IMR-90 (cell line): ENCODE measurements around the gene IQCE. TPM values are rescaled to one million over a fixed set of nuclear protein-coding genes. Genes with fewer than 3 reads are reported as not detected.

Source experiments
- ATAC-seq: fragments of 200-7000 bp; cut with Tn5 transposase; 2 replicates; pipeline ENCODE4 v1.9.1; 2020; ENCODE audit warnings: low read depth, mild to moderate bottlenecking, moderate library complexity
- BruUV-seq: library from RNA; stranded (reverse); fragments of 400-500 nt; replicated peaks from 2 replicates; lab custom pipeline; 2021; lab: Mats Ljungman, UMichigan
- CTCF ChIA-PET: fragments of 300-600 bp; formaldehyde crosslinking; extraction: SDS; loops from one replicate; lab custom pipeline; 2021; ENCODE audit warnings: antibody characterized with exemption; lab: Yijun Ruan, JAX
- POLR2A ChIA-PET: fragments of 300-600 bp; sonication (Branson Sonifier 250); formaldehyde crosslinking; loops from one replicate; lab custom pipeline; 2022; ENCODE audit warnings: antibody characterized with exemption; ENCODE audit not compliant: unreplicated experiment; lab: Charles Lee
- DNase-seq: peaks from one replicate; pipeline ENCODE4 v3.0.0; 2013
- H2AFZ ChIP-seq: replicated peaks from 2 replicates; pipeline ENCODE3; 2013; ENCODE audit warnings: low read length, mild to moderate bottlenecking; ENCODE audit not compliant: poor library complexity
- H2AK5ac ChIP-seq: 2 replicates; pipeline ENCODE4 v1.6.1; 2013; ENCODE audit warnings: low read depth, low read length, inconsistent platforms
- H2AK9ac ChIP-seq: replicated peaks from 2 replicates; pipeline ENCODE3; 2013; ENCODE audit warnings: mild to moderate bottlenecking, low read depth, low read length, moderate library complexity; ENCODE audit not compliant: poor library complexity
- H2BK120ac ChIP-seq: 2 replicates; pipeline ENCODE4 v1.6.1; 2013; ENCODE audit warnings: low read depth, low read length, inconsistent platforms
- H2BK15ac ChIP-seq: 3 replicates; pipeline ENCODE4 v1.6.1; 2013; ENCODE audit warnings: low read depth, low read length, inconsistent platforms
- H2BK20ac ChIP-seq: 2 replicates; pipeline ENCODE4 v1.6.1; 2013; ENCODE audit warnings: low read depth, mild to moderate bottlenecking, inconsistent platforms, low read length, moderate library complexity
- H2BK5ac ChIP-seq: 2 replicates; pipeline ENCODE4 v1.6.1; 2013; ENCODE audit warnings: mild to moderate bottlenecking, low read depth, low read length, inconsistent platforms; ENCODE audit not compliant: poor library complexity, severe bottlenecking
- H3K14ac ChIP-seq: replicated peaks from 2 replicates; pipeline ENCODE4 v1.6.1; 2013; ENCODE audit warnings: low read depth, low read length, inconsistent platforms
- H3K18ac ChIP-seq: 2 replicates; pipeline ENCODE4 v1.6.1; 2013; ENCODE audit warnings: low read depth, low read length, control low read depth
- H3K23ac ChIP-seq: 2 replicates; pipeline ENCODE4 v1.6.1; 2013; ENCODE audit warnings: low read depth, low read length, inconsistent platforms
- H3K27ac ChIP-seq: 2 replicates; pipeline ENCODE4 v1.5.1; 2013; ENCODE audit warnings: mild to moderate bottlenecking, control low read depth, low read length; ENCODE audit not compliant: insufficient read depth
- H3K27me3 ChIP-seq: 2 replicates; pipeline ENCODE4 v1.6.1; 2013; ENCODE audit warnings: low read length; ENCODE audit not compliant: control insufficient read depth, insufficient read depth
- H3K36me3 ChIP-seq: 2 replicates; pipeline ENCODE4 v1.6.1; 2013; ENCODE audit warnings: low read length, mixed read lengths; ENCODE audit not compliant: control insufficient read depth, insufficient read depth
- H3K4ac ChIP-seq: 2 replicates; pipeline ENCODE4 v1.6.1; 2013; ENCODE audit warnings: low read depth, low read length, inconsistent platforms
- H3K4me1 ChIP-seq: 2 replicates; pipeline ENCODE4 v1.6.1; 2013; ENCODE audit warnings: low read length, mixed read lengths; ENCODE audit not compliant: control insufficient read depth, insufficient read depth
- H3K4me2 ChIP-seq: 2 replicates; pipeline ENCODE4 v1.6.1; 2013; ENCODE audit warnings: low read depth, mild to moderate bottlenecking, control low read depth, low read length, moderate library complexity
- H3K4me3 ChIP-seq: 2 replicates; pipeline ENCODE4 v1.5.1; 2013; ENCODE audit warnings: low read depth, mild to moderate bottlenecking, control low read depth, low read length, moderate library complexity; ENCODE audit not compliant: insufficient read depth
- H3K56ac ChIP-seq: 2 replicates; pipeline ENCODE4 v1.6.1; 2013; ENCODE audit warnings: low read length, inconsistent platforms; ENCODE audit not compliant: insufficient read depth; ENCODE audit errors: extremely low read depth
- H3K79me1 ChIP-seq, 2 experiments: 2 replicates each; pipeline ENCODE4 v1.6.1; 2013; ENCODE audit warnings: low read length in 2 of 2, inconsistent platforms in 1 of 2, low read depth in 1 of 2
- H3K9ac ChIP-seq: 2 replicates; pipeline ENCODE4 v1.6.1; 2013; ENCODE audit warnings: low read depth, low read length, control low read depth
- H3K9me1 ChIP-seq: 2 replicates; pipeline ENCODE4 v1.6.1; 2013; ENCODE audit warnings: low read length, inconsistent platforms; ENCODE audit not compliant: insufficient read depth
- H3K9me3 ChIP-seq: 2 replicates; pipeline ENCODE4 v1.6.1; 2013; ENCODE audit warnings: low read length; ENCODE audit not compliant: control insufficient read depth, insufficient read depth
- H4K20me1 ChIP-seq: 2 replicates; pipeline ENCODE4 v1.6.1; 2013; ENCODE audit warnings: low read length, inconsistent platforms; ENCODE audit not compliant: insufficient read depth
- H4K5ac ChIP-seq: 2 replicates; pipeline ENCODE4 v1.6.1; 2013; ENCODE audit warnings: mild to moderate bottlenecking, low read depth, low read length, control low read depth
- H4K8ac ChIP-seq, 2 experiments: 2 replicates each; pipeline ENCODE4 v1.6.1; 2013; ENCODE audit warnings: low read depth in 2 of 2, low read length in 2 of 2, control low read depth in 1 of 2, inconsistent platforms in 1 of 2
- H4K91ac ChIP-seq: 2 replicates; pipeline ENCODE4 v1.6.1; 2013; ENCODE audit warnings: low read depth, low read length, inconsistent platforms; ENCODE audit not compliant: insufficient read depth
- USF2 ChIP-seq: fragments of 150-350 bp; IDR thresholded peaks from 2 replicates; pipeline ENCODE4 v1.6.1; 2017; ENCODE audit warnings: mild to moderate bottlenecking, antibody characterized with exemption, low read length, low read depth
- WGBS, 2 experiments: methylation state at CpG; one replicate each; pipeline versions ENCODE4 v1.1.5 to v1.1.7; 2013; ENCODE audit warnings: missing lambda C conversion rate in 2 of 2; ENCODE audit not compliant: insufficient read length in 1 of 2; ENCODE audit errors: extremely low coverage in 2 of 2; 5-methylcytosine and 5-hydroxymethylcytosine counted together
- dilution Hi-C: fragments of 300-500 bp; cut with HindIII; formaldehyde crosslinking; loops from one replicate; pipeline ENCODE4 v1.14.3; 2018; ENCODE audit warnings: low sequenced_read_pairs; ENCODE audit not compliant: unreplicated experiment
- in situ Hi-C: fragments of 300-500 bp; cut with MboI; formaldehyde crosslinking; loops from 3 replicates; pipeline ENCODE4 v1.14.3; 2019; ENCODE audit warnings: low sequenced_read_pairs, inconsistent platforms, mixed read lengths
- intact Hi-C: fragments of 100-400 bp; cut with micrococcal nuclease; formaldehyde crosslinking; loops from 2 replicates; pipeline ENCODE4 v1.10.0; 2022
- polyA plus RNA-seq, 3 experiments: library from polyadenylated mRNA; depleted of rRNA; stranded (reverse); fragments of >200 nt; gene quantifications; 2 replicates each; pipeline ENCODE4 v1.2.3, GENCODE V29; 2012; ENCODE audit warnings: low replicate concordance in 1 of 3
- total RNA-seq: library from RNA; depleted of rRNA; stranded (reverse); fragments of >200 nt; gene quantifications from 2 replicates; pipeline ENCODE4 v1.2.3, GENCODE V29; 2012

Gene IQCE
- total and polyA plus RNA-seq, 2 of the 4 experiments (the other 2 are of a cell fraction), result 5.0 to 6.3 TPM

- in situ Hi-C loops, result no loop called here
- intact Hi-C loops, result no loop called here
- Histone ChIP-seq H2AK9ac (no peak overlapping the region), H3K56ac (no peak overlapping the region), H3K14ac (no peak overlapping the region), H3K4me1 (peaks cover 14% of the 10 kb centered on the region), H4K91ac (no peak overlapping the region), H3K9me3 (no peaks in the 10 kb centered on the region), H3K18ac (no peak overlapping the region), H4K8ac (no peak overlapping the region), H3K36me3 (no peaks in the 10 kb centered on the region), H2AK5ac (no peak overlapping the region), H2AFZ (no peak overlapping the region), H4K20me1 (no peaks in the 10 kb centered on the region), H3K4me2 (no peak overlapping the region), H2BK120ac (no peak overlapping the region), H3K27ac (no peak overlapping the region), H2BK15ac (no peak overlapping the region), H2BK20ac (no peak overlapping the region), H3K23ac (no peak overlapping the region), H4K5ac (no peak overlapping the region), H3K79me1 (no peaks in the 10 kb centered on the region), H3K4me3 (no peak overlapping the region), H3K4ac (no peak overlapping the region), H3K9ac (no peak overlapping the region), H3K9me1 (peaks cover 6% of the 10 kb centered on the region), H2BK5ac (no peak overlapping the region), H3K27me3 (peaks cover 1% of the 10 kb centered on the region; the same call in 1 of the 2 replicates)
- no peak for TF ChIP-seq USF2
- WGBS, 2 experiments, result 75% methylated on average over 13 of the region's 18 CpGs; no CpG with 5 or more reads in 1 of the 2 experiments
- POLR2A ChIA-PET, result no interaction called here
- BruUV-seq, result no TSS peak
- CTCF ChIA-PET, result no interaction called here
- ATAC-seq, result no peak
- dilution Hi-C loops, result no loop called here
- no peak for DNase-seq
Observed at GRCh38 chr7:2511769-2512168, 47.0 kb upstream of the IQCE start.
